ENCODE measurements around the gene ZNF813.

ZNF813 gene

GRCh38 chr19:53531457-53531856, 63.9 kb downstream of the ZNF813 start:
- Histone ChIP-seq H2AFZ (ENCODE audit: low read depth) (no peak overlapping the region), H3K4me1 (ENCODE audit: low read depth, poor library complexity, severe bottlenecking) (no peaks in the 10 kb centered on the region), H3K27ac (no peak overlapping the region), H3K4me3 (IDR thresholded peaks at IDR 0.05; ENCODE audit: insufficient read depth, low read depth, low read length) (no peak overlapping the region), H4K20me1 (ENCODE audit: insufficient read depth) (no peaks in the 10 kb centered on the region), H3K9ac (no peak overlapping the region), H3K36me3 (ENCODE audit: insufficient read depth) (no peaks in the 10 kb centered on the region), H3K4me2 (no peak overlapping the region), H3K27me3 (ENCODE audit: insufficient read depth, low read depth) (no peaks in the 10 kb centered on the region), H3K79me2 (ENCODE audit: insufficient read depth, low read depth) (no peaks in the 10 kb centered on the region)
- no peak for TF ChIP-seq CTCF (conservative IDR thresholded peaks at IDR 0.05; ENCODE audit: low read depth, low read length)

GRCh38 chr19:53532362-53532761, 64.8 kb downstream of the ZNF813 start:
- Histone ChIP-seq H3K79me2 (ENCODE audit: insufficient read depth, low read depth) (no peaks in the 10 kb centered on the region), H3K27me3 (ENCODE audit: insufficient read depth, low read depth) (no peaks in the 10 kb centered on the region), H3K4me2 (no peak overlapping the region), H4K20me1 (ENCODE audit: insufficient read depth) (no peaks in the 10 kb centered on the region), H3K4me3 (IDR thresholded peaks at IDR 0.05; ENCODE audit: insufficient read depth, low read depth, low read length) (no peak overlapping the region), H3K4me1 (ENCODE audit: low read depth, poor library complexity, severe bottlenecking) (no peaks in the 10 kb centered on the region), H3K36me3 (ENCODE audit: insufficient read depth) (no peaks in the 10 kb centered on the region), H3K9ac (no peak overlapping the region), H3K27ac (no peak overlapping the region), H2AFZ (ENCODE audit: low read depth) (no peak overlapping the region)
- no peak for TF ChIP-seq CTCF (conservative IDR thresholded peaks at IDR 0.05; ENCODE audit: low read depth, low read length)

- no peak overlapping the region for H3K9ac ChIP-seq
- no peaks in the 10 kb centered on the region for H4K20me1 ChIP-seq (ENCODE audit: insufficient read depth)
- H3K4me2 ChIP-seq = no peak overlapping the region
- no peaks in the 10 kb centered on the region for H3K27me3 ChIP-seq (ENCODE audit: insufficient read depth, low read depth)
- no peaks in the 10 kb centered on the region for H3K36me3 ChIP-seq (ENCODE audit: insufficient read depth)
- no peak overlapping the region for H2AFZ ChIP-seq (ENCODE audit: low read depth)
- no peak overlapping the region for H3K27ac ChIP-seq
- H3K4me3 ChIP-seq (IDR thresholded peaks at IDR 0.05; ENCODE audit: insufficient read depth, low read depth, low read length) = no peak overlapping the region
- H3K79me2 ChIP-seq (ENCODE audit: insufficient read depth, low read depth) = no peaks in the 10 kb centered on the region
- no peaks in the 10 kb centered on the region for H3K4me1 ChIP-seq (ENCODE audit: low read depth, poor library complexity, severe bottlenecking)
- TF ChIP-seq CTCF (conservative IDR thresholded peaks at IDR 0.05; ENCODE audit: low read depth, low read length) = no peak
Observed at GRCh38 chr19:53536225-53536548, 68.7 kb downstream of the ZNF813 start.

- H3K27ac ChIP-seq = no peak overlapping the region
Observed at GRCh38 chr19:53537121-53537520, 69.6 kb downstream of the ZNF813 start.

More at GRCh38 chr19:53537121-53537520, 69.6 kb downstream of the ZNF813 start:
- Histone ChIP-seq H2AFZ (ENCODE audit: low read depth) (no peak overlapping the region), H3K79me2 (ENCODE audit: insufficient read depth, low read depth) (no peaks in the 10 kb centered on the region), H3K9ac (no peak overlapping the region), H3K36me3 (ENCODE audit: insufficient read depth) (no peaks in the 10 kb centered on the region), H3K4me3 (IDR thresholded peaks at IDR 0.05; ENCODE audit: insufficient read depth, low read depth, low read length) (no peak overlapping the region), H3K27me3 (ENCODE audit: insufficient read depth, low read depth) (no peaks in the 10 kb centered on the region), H4K20me1 (ENCODE audit: insufficient read depth) (no peaks in the 10 kb centered on the region), H3K4me2 (no peak overlapping the region), H3K4me1 (ENCODE audit: low read depth, poor library complexity, severe bottlenecking) (no peaks in the 10 kb centered on the region)
- TF ChIP-seq CTCF (conservative IDR thresholded peaks at IDR 0.05; ENCODE audit: low read depth, low read length) = no peak

All from KMS-11 (cell line).